Loucy (cell line): ENCODE measurements around the gene CCDC184.

Experiments used
- CTCF ChIP-seq: fragments of 200-600 bp; sonication (generic); conservative IDR thresholded peaks from 2 replicates; pipeline ENCODE4 v1.5.1; 2014; ENCODE audit warnings: mild to moderate bottlenecking, antibody characterized with exemption, low read length
- EZH2phosphoT487 ChIP-seq: fragments of 200-600 bp; IDR thresholded peaks from 2 replicates; pipeline ENCODE4 v1.6.1; 2018; ENCODE audit warnings: antibody characterized with exemption, mild to moderate bottlenecking, moderate library complexity, borderline replicate concordance

GRCh38 chr12:48197549-48197970 lies 14.1 kb downstream of the CCDC184 start:
- peak; percentile 76 for TF ChIP-seq CTCF
- no peak for TF ChIP-seq EZH2phosphoT487
